Limb (tissue), 2 donors: ENCODE results near the gene VAMP5.
"Not testable (repeated sequence)": the region's sequence is repeated elsewhere in the genome, so short reads cannot be mapped to it uniquely, and the experiment has no call there.

Experiments used
- DNase-seq, 2 donors: peaks; one replicate each; pipeline ENCODE4 v3.0.0-alpha.2; 2016; ENCODE audit errors: extremely low spot score in 2 of 2

The VAMP5 gene

GRCh38 chr2:85583667-85584353, 421 bp upstream of the VAMP5 start:
- no peak for DNase-seq

DNA sequence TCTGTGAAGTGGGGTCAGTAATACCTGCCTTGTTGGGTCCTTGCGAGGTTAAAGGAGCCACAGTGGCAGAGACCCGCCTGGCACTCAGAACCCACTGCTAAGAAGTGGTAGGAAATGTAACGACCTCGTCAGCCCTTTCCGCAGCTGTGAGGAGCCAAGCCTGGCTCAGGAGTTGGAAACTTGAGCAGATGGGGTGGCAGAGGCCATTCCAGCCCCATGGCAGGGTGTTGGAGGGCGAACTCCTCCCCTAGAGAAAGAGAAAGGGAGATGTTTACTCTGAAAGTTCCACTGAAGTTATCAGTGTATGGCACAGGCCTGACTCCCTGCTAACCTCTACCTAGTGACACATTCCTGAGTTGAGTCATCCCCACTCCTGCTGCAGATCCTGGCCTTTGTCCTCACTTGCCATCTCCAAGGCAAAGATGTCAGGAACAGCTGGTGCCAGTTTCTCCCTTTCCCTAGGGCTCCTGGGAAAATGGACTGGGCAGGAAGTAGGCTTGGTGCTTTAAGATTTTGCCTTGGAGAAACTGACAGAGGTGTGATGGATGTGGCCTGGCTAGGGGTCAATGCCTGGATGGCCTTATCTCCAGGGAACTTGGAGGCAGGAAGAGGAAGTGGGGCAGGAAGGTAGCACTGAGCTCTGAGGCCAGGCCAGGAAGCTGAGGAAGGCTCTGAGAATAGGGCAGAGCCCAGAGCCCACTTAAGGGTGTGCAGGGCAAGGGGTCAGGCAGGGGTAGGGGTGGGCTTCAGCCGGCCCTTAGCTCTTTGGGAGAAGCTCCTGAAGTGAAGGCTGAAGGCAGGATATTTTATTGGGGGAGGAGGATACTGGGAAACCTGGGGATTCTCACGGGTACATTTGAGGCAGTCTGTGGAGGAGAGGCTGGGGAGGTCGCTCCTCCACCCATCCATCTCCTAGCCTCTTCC, 888 bp downstream of the VAMP5 start:
- no peak for DNase-seq

DNA sequence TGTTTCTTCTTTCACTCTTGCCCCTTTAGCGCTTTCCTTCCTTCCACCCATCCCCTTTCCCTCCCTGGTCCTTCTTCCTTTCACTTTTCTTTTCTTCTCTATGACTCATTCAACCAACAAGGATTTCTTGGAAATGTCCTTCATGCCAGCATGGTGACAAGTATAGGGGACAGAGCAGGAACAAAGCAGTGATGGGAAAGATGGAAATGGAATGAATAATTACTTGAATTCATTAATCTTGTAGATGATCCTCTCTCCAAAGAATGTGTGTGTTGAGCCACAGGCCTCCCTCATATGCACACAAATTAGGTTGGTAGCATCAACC, 1.5 kb downstream of the VAMP5 start:
- DNase-seq = no peak

GRCh38 chr2:85588236-85588635, 4.0 kb downstream of the VAMP5 start:
- DNase-seq = no peak

GRCh38 chr2:85588645-85589044, 4.4 kb downstream of the VAMP5 start:
- no peak for DNase-seq

GRCh38 chr2:85589181-85589580, 5.0 kb downstream of the VAMP5 start:
- DNase-seq = no peak

DNA sequence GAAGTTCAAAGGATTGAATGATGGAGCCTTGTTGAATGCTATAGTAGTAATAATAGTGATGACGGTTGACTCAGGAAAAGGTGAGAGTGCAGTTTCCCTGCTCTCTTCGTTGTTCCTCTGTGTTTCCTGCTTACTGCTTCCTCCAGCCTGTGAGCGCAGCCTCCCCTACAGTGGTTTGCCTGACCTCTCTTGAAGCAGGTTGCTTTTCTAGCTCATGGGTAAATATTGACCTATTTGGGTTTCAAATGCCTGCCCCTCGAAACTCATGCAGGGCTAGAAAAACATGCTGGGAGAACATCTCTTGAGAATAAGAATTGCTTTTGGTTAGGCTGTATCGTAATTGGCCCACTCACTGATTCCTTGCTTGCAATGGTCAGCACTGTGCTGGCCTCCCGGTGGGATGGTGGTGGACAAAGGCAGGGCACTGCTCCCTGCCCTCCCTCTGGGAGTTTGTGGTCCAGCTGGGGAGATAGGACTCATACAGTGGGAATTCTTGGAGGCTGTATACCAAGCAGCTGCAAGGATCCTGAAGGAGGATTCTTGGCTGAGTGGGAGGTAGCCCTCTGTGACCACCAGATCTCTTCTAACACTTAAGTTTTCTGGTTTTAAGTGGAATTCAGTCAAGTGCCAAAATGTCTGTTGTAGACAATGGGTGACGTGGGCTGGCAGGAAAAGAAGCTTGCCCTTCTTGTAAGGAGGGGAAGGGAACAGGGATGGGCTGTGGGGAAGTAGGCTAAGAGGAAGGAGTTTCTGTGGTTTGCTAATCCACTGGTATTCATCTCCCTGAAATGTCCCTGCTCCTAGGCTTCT, 6.0 kb downstream of the VAMP5 start:
- no peak for DNase-seq

- no peak for DNase-seq
Measured at GRCh38 chr2:85590950-85591349, 6.7 kb downstream of the VAMP5 start.

- DNase-seq = no peak
Measured at GRCh38 chr2:85591563-85591962, 7.3 kb downstream of the VAMP5 start.

- DNase-seq = not testable (repeated sequence)
Measured at GRCh38 chr2:85592299-85592698, 8.1 kb downstream of the VAMP5 start.

DNA sequence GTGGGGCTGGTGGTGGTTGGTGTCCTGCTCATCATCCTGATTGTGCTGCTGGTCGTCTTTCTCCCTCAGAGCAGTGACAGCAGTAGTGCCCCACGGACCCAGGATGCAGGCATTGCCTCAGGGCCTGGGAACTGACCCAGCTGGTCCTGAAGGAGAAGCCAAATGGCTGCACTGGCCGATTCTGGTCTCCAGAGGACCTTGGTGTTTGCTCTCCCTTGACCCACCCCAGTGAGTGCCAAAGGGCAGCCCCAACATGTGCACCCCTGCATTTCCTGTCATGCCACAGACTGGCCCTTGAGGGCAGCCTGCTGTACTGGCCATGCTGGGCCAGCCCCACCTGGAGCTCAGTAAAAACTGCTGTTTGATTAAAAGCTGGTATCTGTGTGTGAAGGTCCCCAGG, 8.8 kb downstream of the VAMP5 start:
- no peak for DNase-seq

- DNase-seq = no peak
Measured at GRCh38 chr2:85594715-85595300, 10.6 kb downstream of the VAMP5 start.

DNA sequence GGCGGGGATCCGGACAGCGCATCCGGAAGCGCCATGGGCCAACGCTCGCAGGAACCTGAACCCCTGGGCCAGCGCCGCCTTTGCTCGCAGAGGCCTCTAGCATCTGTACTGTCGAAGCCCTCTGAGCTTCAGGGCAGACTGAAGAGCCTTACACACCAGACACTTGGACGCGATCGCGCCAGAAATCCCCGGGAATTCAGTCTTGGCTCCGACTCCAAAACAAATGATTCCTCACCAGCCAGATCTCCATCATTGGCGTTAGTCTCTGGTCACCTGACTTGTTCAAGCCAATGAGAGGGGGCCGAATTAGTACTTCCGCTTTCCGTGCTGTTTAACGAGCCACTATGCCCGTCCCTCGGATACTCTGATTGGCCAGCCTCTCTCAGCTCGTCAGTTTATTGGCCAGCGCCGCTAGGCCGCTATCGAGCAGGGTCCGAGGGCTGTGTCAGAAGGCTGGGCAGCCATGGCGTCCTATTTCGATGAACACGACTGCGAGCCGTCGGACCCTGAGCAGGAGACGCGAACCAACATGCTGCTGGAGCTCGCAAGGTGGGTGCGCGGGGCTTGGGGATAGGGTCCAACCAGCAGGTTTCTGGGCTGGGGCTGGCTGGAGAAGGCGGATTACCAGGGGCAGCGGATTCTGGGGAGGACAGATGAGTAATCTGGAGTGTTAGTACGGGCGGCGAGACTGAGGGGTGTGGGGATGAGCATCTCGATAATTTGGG, 11.2 kb downstream of the VAMP5 start, which contains the start of gene RNF181:
Gene RNF181, plus strand, starts transcription at position 445 of the 725 bp plus-strand sequence. Its CDS starts 19 bp downstream, at position 464.
- DNase-seq = peak; percentile 92 to 99

- DNase-seq = no peak
Measured at GRCh38 chr2:85596026-85596333, 11.7 kb downstream of the VAMP5 start.

- no peak for DNase-seq
Measured at GRCh38 chr2:85596486-85597143, 12.4 kb downstream of the VAMP5 start.

- no peak for DNase-seq
Measured at GRCh38 chr2:85597241-85597640, 13.0 kb downstream of the VAMP5 start.

GRCh38 chr2:85598594-85599340, 14.5 kb downstream of the VAMP5 start:
- DNase-seq = no peak

GRCh38 chr2:85599468-85600234, 15.4 kb downstream of the VAMP5 start:
- no peak for DNase-seq

GRCh38 chr2:85600235-85600575, 16.0 kb downstream of the VAMP5 start:
- no peak for DNase-seq
